DND-41 (cell line): ENCODE measurements around the gene CHD9.

Experiments used
- CTCF ChIP-seq: IDR thresholded peaks from 2 replicates; pipeline ENCODE4 v1.5.1; 2012; ENCODE audit warnings: borderline replicate concordance, low read length, moderate library complexity, mild to moderate bottlenecking; ENCODE audit not compliant: poor library complexity, severe bottlenecking; ENCODE audit errors: extremely low read depth
- EZH2 ChIP-seq: IDR thresholded peaks from 3 replicates; pipeline ENCODE4 v1.6.1; 2012; ENCODE audit warnings: borderline replicate concordance, low read depth, mild to moderate bottlenecking, moderate library complexity, low read length, inconsistent platforms; ENCODE audit not compliant: severe bottlenecking

GRCh38 chr16:53297477-53297876 lies 242.7 kb downstream of the CHD9 start:
- no peak for TF ChIP-seq CTCF
- TF ChIP-seq EZH2: no peak
